Measurements from ENCODE around the gene SLC41A2. TPM values are rescaled to one million over a fixed set of nuclear protein-coding genes. Genes with fewer than 3 reads are reported as not detected.

SLC41A2 gene
- total and polyA plus RNA-seq, 2 donors (not counting 3 experiments of a cell fraction or from before 2014, with no cell fraction given) = 1.7 to 7.5 TPM

DNA sequence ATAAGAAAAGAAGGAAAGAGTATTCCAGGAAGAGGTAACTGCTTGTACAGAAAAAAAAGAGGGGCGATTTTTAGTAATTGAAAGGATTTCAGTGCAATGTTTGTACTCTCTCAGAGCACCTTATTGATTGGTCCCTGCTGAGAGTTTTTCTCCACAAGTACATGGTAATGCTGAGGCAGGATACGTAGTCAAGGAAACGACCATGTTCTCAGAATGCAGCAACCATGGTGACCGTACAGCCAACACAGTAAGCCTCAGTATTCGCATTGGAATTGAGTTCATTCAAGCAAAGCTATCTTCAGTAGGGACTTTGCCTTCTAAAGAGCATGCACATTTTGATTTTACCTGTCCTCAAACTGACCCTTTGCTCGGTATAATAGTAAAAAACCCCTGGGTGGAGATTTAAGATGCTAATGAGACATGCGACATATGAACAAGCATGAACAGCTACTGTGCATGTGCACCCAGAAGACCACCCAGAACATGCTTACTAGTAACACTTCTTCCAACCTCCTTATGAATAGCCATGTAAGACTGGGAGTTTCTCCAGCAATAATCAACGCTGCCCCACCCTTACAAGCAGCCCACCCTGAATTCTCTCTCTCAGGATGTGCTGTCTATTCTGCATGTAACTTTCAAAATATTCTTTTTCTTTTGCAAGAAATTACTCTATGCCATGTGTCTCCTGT is 6.2 kb upstream of the SLC41A2 start:
- DNase-seq (ENCODE audit: low read depth, low spot score) (no peak), FAIRE-seq (no peak)
- BruUV-seq (replicated peaks) = no TSS peak
- CTCF ChIA-PET = no interaction called here
- TF ChIP-seq, protein P1, sequence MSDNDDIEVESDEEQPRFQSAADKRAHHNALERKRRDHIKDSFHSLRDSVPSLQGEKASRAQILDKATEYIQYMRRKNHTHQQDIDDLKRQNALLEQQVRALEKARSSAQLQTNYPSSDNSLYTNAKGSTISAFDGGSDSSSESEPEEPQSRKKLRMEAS (IDR thresholded peaks at IDR 0.05; ENCODE audit: insufficient read depth, insufficient read length) = no peak
- TF ChIP-seq, protein P2, sequence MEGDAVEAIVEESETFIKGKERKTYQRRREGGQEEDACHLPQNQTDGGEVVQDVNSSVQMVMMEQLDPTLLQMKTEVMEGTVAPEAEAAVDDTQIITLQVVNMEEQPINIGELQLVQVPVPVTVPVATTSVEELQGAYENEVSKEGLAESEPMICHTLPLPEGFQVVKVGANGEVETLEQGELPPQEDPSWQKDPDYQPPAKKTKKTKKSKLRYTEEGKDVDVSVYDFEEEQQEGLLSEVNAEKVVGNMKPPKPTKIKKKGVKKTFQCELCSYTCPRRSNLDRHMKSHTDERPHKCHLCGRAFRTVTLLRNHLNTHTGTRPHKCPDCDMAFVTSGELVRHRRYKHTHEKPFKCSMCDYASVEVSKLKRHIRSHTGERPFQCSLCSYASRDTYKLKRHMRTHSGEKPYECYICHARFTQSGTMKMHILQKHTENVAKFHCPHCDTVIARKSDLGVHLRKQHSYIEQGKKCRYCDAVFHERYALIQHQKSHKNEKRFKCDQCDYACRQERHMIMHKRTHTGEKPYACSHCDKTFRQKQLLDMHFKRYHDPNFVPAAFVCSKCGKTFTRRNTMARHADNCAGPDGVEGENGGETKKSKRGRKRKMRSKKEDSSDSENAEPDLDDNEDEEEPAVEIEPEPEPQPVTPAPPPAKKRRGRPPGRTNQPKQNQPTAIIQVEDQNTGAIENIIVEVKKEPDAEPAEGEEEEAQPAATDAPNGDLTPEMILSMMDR (IDR thresholded peaks at IDR 0.05; ENCODE audit: extremely low read depth in 1 of 2, insufficient read depth in 1 of 2, low read depth in 1 of 2, low read length in 2 of 2) = no peak
- TF ChIP-seq FOS (IDR thresholded peaks at IDR 0.05; ENCODE audit: borderline replicate concordance, insufficient read depth, low read length) = no peak
- no peak for TF ChIP-seq POLR2AphosphoS5 (IDR thresholded peaks at IDR 0.05; ENCODE audit: insufficient read depth, low read depth, low read length)
- no peak for TF ChIP-seq JUN (IDR thresholded peaks at IDR 0.05; ENCODE audit: borderline replicate concordance, insufficient read depth, insufficient read length, low read depth)
- TF ChIP-seq POLR2A (IDR thresholded peaks at IDR 0.05; ENCODE audit: low read depth, low read length) = no peak
- TF ChIP-seq MYC (IDR thresholded peaks at IDR 0.05; ENCODE audit: low read depth, low read length) = no peak
- Histone ChIP-seq H4K20me1 (replicated peaks; ENCODE audit: control insufficient read depth, extremely low read depth, insufficient read depth, low read length) (no peaks in the 10 kb centered on the region), H3K79me2 (ENCODE audit: control insufficient read depth, insufficient read depth, low read length) (no peaks in the 10 kb centered on the region), H3K9me1 (replicated peaks; ENCODE audit: control insufficient read depth, extremely low read depth, insufficient read depth, low read length) (no peaks in the 10 kb centered on the region), H3K4me1 (ENCODE audit: control insufficient read depth, extremely low read depth, insufficient read depth, low read length) (peaks cover 4% of the 10 kb centered on the region), H3K27me3 (ENCODE audit: control insufficient read depth in 2 of 2, insufficient read depth in 2 of 2, low read length in 2 of 2) (peaks cover 0 to 16% of the 10 kb centered on the region in 2 experiments), H2AFZ (ENCODE audit: low read depth, low read length) (no peak overlapping the region), H3K27ac (ENCODE audit: insufficient read depth, low read depth, low read length) (no peak overlapping the region), H3K36me3 (ENCODE audit: control insufficient read depth in 2 of 2, extremely low read depth in 1 of 2, insufficient read depth in 2 of 2, low read length in 2 of 2) (no peaks in the 10 kb centered on the region), H3K9me3 (replicated peaks; ENCODE audit: control insufficient read depth, insufficient read depth, low read length) (no peaks in the 10 kb centered on the region), H3K4me3 (replicated peaks in 1 of 3; ENCODE audit: insufficient read depth in 1 of 3, low read depth in 1 of 3, low read length in 3 of 3) (no peak overlapping the region), H3K4me2 (ENCODE audit: insufficient read depth, low read length) (no peak overlapping the region), H3K9ac (replicated peaks; ENCODE audit: extremely low read depth, insufficient read depth, low read length) (no peak overlapping the region)
- POLR2A ChIA-PET = no interaction called here
- intact Hi-C loops (cut with micrococcal nuclease) (no loop called here), dilution Hi-C loops (cut with MboI; ENCODE audit: extremely low pct_ligation_motif_present, low sequenced_read_pairs) (no loop called here)

Data from endothelial cell of umbilical vein (primary cell).